PFSK-1 (cell line): ENCODE results near the gene GLIS1.

Source experiments
- SIN3A ChIP-seq: IDR thresholded peaks from 2 replicates; pipeline ENCODE4 v1.6.1; 2012; ENCODE audit warnings: mild to moderate bottlenecking, low read length, moderate library complexity, borderline replicate concordance; ENCODE audit not compliant: insufficient read depth
- TAF1 ChIP-seq: IDR thresholded peaks from 2 replicates; pipeline ENCODE4 v1.6.1; 2012; ENCODE audit warnings: low read length, control low read depth, borderline replicate concordance; ENCODE audit not compliant: insufficient read depth
- TF ChIP-seq, protein P1 (sequence below), 2 experiments: IDR thresholded peaks; 2 replicates each; pipeline versions ENCODE4 v1.6.1 to v1.8.0; 2011 to 2012; ENCODE audit warnings: low read depth in 2 of 2, low read length in 2 of 2, control low read depth in 1 of 2, inconsistent platforms in 1 of 2, mild to moderate bottlenecking in 1 of 2, moderate library complexity in 1 of 2; ENCODE audit not compliant: insufficient read depth in 1 of 2

GRCh38 chr1:53508991-53509666 is 229.8 kb downstream of the GLIS1 start:
- TF ChIP-seq TAF1 (no peak), SIN3A (no peak)
- TF ChIP-seq, protein P1, sequence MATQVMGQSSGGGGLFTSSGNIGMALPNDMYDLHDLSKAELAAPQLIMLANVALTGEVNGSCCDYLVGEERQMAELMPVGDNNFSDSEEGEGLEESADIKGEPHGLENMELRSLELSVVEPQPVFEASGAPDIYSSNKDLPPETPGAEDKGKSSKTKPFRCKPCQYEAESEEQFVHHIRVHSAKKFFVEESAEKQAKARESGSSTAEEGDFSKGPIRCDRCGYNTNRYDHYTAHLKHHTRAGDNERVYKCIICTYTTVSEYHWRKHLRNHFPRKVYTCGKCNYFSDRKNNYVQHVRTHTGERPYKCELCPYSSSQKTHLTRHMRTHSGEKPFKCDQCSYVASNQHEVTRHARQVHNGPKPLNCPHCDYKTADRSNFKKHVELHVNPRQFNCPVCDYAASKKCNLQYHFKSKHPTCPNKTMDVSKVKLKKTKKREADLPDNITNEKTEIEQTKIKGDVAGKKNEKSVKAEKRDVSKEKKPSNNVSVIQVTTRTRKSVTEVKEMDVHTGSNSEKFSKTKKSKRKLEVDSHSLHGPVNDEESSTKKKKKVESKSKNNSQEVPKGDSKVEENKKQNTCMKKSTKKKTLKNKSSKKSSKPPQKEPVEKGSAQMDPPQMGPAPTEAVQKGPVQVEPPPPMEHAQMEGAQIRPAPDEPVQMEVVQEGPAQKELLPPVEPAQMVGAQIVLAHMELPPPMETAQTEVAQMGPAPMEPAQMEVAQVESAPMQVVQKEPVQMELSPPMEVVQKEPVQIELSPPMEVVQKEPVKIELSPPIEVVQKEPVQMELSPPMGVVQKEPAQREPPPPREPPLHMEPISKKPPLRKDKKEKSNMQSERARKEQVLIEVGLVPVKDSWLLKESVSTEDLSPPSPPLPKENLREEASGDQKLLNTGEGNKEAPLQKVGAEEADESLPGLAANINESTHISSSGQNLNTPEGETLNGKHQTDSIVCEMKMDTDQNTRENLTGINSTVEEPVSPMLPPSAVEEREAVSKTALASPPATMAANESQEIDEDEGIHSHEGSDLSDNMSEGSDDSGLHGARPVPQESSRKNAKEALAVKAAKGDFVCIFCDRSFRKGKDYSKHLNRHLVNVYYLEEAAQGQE (IDR thresholded peaks at IDR 0.05; ENCODE audit: insufficient read depth in 1 of 2, low read depth in 2 of 2, low read length in 2 of 2) = no peak
